Keratinocyte (primary cell): ENCODE results near the gene B4GALNT2. TPM values are rescaled to one million over a fixed set of nuclear protein-coding genes. Genes with fewer than 3 reads are reported as not detected.

Source experiments
- DNase-seq: peaks from one replicate; pipeline ENCODE4 v3.0.0-alpha.2; 2011; ENCODE audit warnings: low read depth, missing footprints, low spot score
- FAIRE-seq: peaks from 2 replicates; lab custom pipeline; 2011; peaks lifted over from hg19 to GRCh38; lab: Jason Lieb, UNC
- H2AFZ ChIP-seq: 2 replicates; pipeline ENCODE4 v1.6.0; 2012; ENCODE audit warnings: low read length, control low read depth, inconsistent platforms; ENCODE audit not compliant: control insufficient read depth
- H3K27ac ChIP-seq: 2 replicates; pipeline ENCODE4 v1.5.1; 2011; ENCODE audit warnings: low read length; ENCODE audit not compliant: control insufficient read depth, insufficient read depth
- H3K27me3 ChIP-seq: 3 replicates; pipeline ENCODE4 v1.6.0; 2011; ENCODE audit warnings: low read length; ENCODE audit not compliant: control insufficient read depth, insufficient read depth; ENCODE audit errors: extremely low read depth
- H3K36me3 ChIP-seq, 2 experiments: 2 replicates in 1 of 2; 3 replicates in 1 of 2; pipeline ENCODE4 v1.5.1; 2011; ENCODE audit warnings: low read length in 2 of 2, mild to moderate bottlenecking in 1 of 2; ENCODE audit not compliant: control insufficient read depth in 2 of 2, insufficient read depth in 2 of 2; ENCODE audit errors: extremely low read depth in 1 of 2
- H3K4me1 ChIP-seq: 3 replicates; pipeline ENCODE4 v1.5.1; 2011; ENCODE audit warnings: low read length; ENCODE audit not compliant: control insufficient read depth, insufficient read depth; ENCODE audit errors: extremely low read depth
- H3K4me2 ChIP-seq: 3 replicates; pipeline ENCODE4 v1.6.0; 2011; ENCODE audit warnings: low read depth, low read length; ENCODE audit not compliant: control insufficient read depth, insufficient read depth; ENCODE audit errors: extremely low read depth
- H3K4me3 ChIP-seq, 3 experiments: fragments of 200-600 bp in 1 of 3; sonication (generic) in 1 of 3; 2 replicates in 2 of 3; 3 replicates in 1 of 3; pipeline ENCODE4 v1.5.1; 2011 to 2016; ENCODE audit warnings: low read length in 3 of 3, mild to moderate bottlenecking in 3 of 3, control low read depth in 2 of 3, inconsistent platforms in 1 of 3, low read depth in 1 of 3, mixed read lengths in 1 of 3, mixed run types in 1 of 3, moderate library complexity in 1 of 3; ENCODE audit not compliant: control insufficient read depth in 2 of 3, insufficient read depth in 2 of 3; ENCODE audit errors: extremely low read depth in 1 of 3
- H3K79me2 ChIP-seq: 2 replicates; pipeline ENCODE4 v1.6.0; 2012; ENCODE audit warnings: low read length; ENCODE audit not compliant: control insufficient read depth, insufficient read depth
- H3K9ac ChIP-seq: 3 replicates; pipeline ENCODE4 v1.6.0; 2011; ENCODE audit warnings: low read length; ENCODE audit not compliant: control insufficient read depth, insufficient read depth; ENCODE audit errors: extremely low read depth
- H3K9me1 ChIP-seq: 3 replicates; pipeline ENCODE4 v1.6.0; 2011; ENCODE audit warnings: low read length; ENCODE audit not compliant: control insufficient read depth, insufficient read depth; ENCODE audit errors: extremely low read depth
- H3K9me3 ChIP-seq: 2 replicates; pipeline ENCODE4 v1.5.1; 2012; ENCODE audit warnings: low read depth, low read length; ENCODE audit not compliant: control insufficient read depth
- H4K20me1 ChIP-seq: 3 replicates; pipeline ENCODE4 v1.6.0; 2011; ENCODE audit warnings: low read length; ENCODE audit not compliant: control insufficient read depth, insufficient read depth; ENCODE audit errors: extremely low read depth
- CTCF ChIP-seq, 3 experiments: IDR thresholded peaks in 1 of 3; conservative IDR thresholded peaks in 1 of 3; optimal IDR thresholded peaks in 1 of 3; 2 replicates in 2 of 3; 3 replicates in 1 of 3; pipeline versions ENCODE3 to v1.5.1; 2011; ENCODE audit warnings: low read length in 3 of 3, mild to moderate bottlenecking in 3 of 3, moderate library complexity in 2 of 3, control low read depth in 1 of 3, inconsistent platforms in 1 of 3; ENCODE audit not compliant: insufficient read depth in 2 of 3; ENCODE audit errors: extremely low read depth in 1 of 3
- EZH2 ChIP-seq: IDR thresholded peaks from one replicate; pipeline ENCODE4 v1.6.1; 2012; ENCODE audit warnings: inconsistent platforms, mild to moderate bottlenecking, low read length, moderate library complexity
- dilution Hi-C: fragments of 300-500 bp; cut with MboI; formaldehyde crosslinking; loops from one replicate; pipeline ENCODE4 v1.7.0; 2020; ENCODE audit warnings: low sequenced_read_pairs; ENCODE audit not compliant: extremely low pct_ligation_motif_present
- polyA plus RNA-seq, 5 experiments: library from polyadenylated mRNA; depleted of rRNA in 3 of 5; stranded (reverse) in 3 of 5; stranded (forward) in 1 of 5; unstranded in 1 of 5; fragments of >200 nt; gene quantifications; 1 replicate in 1 of 5; 2 replicates in 3 of 5; 3 replicates in 1 of 5; pipeline versions ENCODE4 v1.2.1 to v1.2.3, GENCODE V29; 2011 to 2012; ENCODE audit warnings: missing spikeins in 2 of 5, low read depth in 1 of 5, low replicate concordance in 1 of 5

Gene B4GALNT2
- polyA plus RNA-seq, 1 donor (not counting 4 experiments of a cell fraction or from before 2014, with no cell fraction given): 0.01 TPM

- Histone ChIP-seq H4K20me1 (no peaks in the 10 kb centered on the region), H3K9ac (no peak overlapping the region), H3K4me1 (no peaks in the 10 kb centered on the region), H3K9me3 (no peaks in the 10 kb centered on the region), H3K27ac (no peak overlapping the region), H3K27me3 (peaks cover 11% of the 10 kb centered on the region), H2AFZ (no peak overlapping the region), H3K9me1 (no peaks in the 10 kb centered on the region), H3K4me2 (no peak overlapping the region), H3K79me2 (no peaks in the 10 kb centered on the region), H3K4me3 (no peak overlapping the region), H3K36me3 (no peaks in the 10 kb centered on the region)
- TF ChIP-seq EZH2: no peak
- no peak for TF ChIP-seq CTCF (optimal IDR thresholded peaks at IDR 0.05 in 1 of 3, IDR thresholded peaks at IDR 0.05 in 1 of 3, conservative IDR thresholded peaks at IDR 0.05 in 1 of 3; ENCODE audit: extremely low read depth in 1 of 3, insufficient read depth in 2 of 3, low read length in 3 of 3)
- FAIRE-seq: no peak
- dilution Hi-C loops: loop anchor here (10.0 kb wide), 1 partner anchor 84 kb away; no protein-coding TSS in a partner anchor
- DNase-seq: no peak
These were observed 68.0 kb downstream of the B4GALNT2 start for GRCh38 chr17:49200423-49201083.

DNA sequence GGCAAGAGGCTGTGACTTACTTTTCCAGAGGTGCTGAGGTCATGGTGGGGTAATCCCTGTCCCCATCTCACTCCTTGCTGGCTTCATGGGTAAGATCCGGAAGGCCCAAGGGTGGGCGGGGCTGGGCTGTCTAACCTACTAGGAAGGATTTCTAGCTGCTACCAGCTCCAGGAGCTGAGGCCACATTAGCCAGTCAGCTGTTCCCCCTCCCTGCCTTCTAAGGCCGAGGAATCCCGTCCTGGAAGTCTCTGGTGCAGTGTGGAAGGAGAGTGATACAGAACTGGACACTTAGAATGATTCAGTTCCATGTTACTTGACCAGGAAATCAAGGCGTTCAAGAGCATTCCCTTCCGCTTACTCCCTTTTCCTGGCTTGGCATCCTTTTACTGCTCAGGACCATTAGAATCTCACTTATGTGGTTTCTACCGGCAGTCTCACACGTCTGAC, 68.9 kb downstream of the B4GALNT2 start:
- no peaks in the 10 kb centered on the region for H3K9me3 ChIP-seq
- no peak overlapping the region for H3K4me3 ChIP-seq
- H3K4me1 ChIP-seq: no peaks in the 10 kb centered on the region
- DNase-seq (no peak), FAIRE-seq (no peak)
- no peak for TF ChIP-seq CTCF (optimal IDR thresholded peaks at IDR 0.05 in 1 of 3, IDR thresholded peaks at IDR 0.05 in 1 of 3, conservative IDR thresholded peaks at IDR 0.05 in 1 of 3; ENCODE audit: extremely low read depth in 1 of 3, insufficient read depth in 2 of 3, low read length in 3 of 3)
- TF ChIP-seq EZH2: no peak
- H3K9ac ChIP-seq: no peak overlapping the region
- no peak overlapping the region for H3K27ac ChIP-seq
- no peaks in the 10 kb centered on the region for H4K20me1 ChIP-seq
- dilution Hi-C loops: loop anchor here (10.0 kb wide), 1 partner anchor 83 kb away; no protein-coding TSS in a partner anchor
- no peak overlapping the region for H2AFZ ChIP-seq
- no peaks in the 10 kb centered on the region for H3K79me2 ChIP-seq
- no peak overlapping the region for H3K4me2 ChIP-seq
- H3K9me1 ChIP-seq: no peaks in the 10 kb centered on the region
- peaks cover 14% of the 10 kb centered on the region for H3K27me3 ChIP-seq
- no peaks in the 10 kb centered on the region for H3K36me3 ChIP-seq
